ENCODE measurements around the gene BAZ2B.
"Not testable (repeated sequence)": the region's sequence is repeated elsewhere in the genome, so short reads cannot be mapped to it uniquely, and the experiment has no call there.

Gene BAZ2B

DNA sequence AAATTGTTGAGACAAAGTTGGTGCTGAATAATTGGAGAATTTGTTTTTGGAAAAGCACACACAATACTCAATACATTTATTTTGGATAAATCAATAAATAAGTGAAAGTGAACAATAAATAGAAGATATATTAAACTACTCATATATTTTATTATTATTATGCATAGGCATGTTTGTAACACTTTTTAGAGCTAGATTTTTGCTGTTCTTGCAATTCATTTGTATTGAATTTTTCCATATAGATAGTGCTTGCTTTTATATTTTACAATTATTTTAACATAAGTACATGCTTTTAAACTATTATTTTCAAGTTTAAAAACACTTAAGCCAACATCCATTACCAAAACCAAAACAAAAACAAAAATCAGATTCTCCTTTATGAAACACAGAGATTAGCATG lies 43.9 kb downstream of the BAZ2B start:
- no peak for DNase-seq

DNA sequence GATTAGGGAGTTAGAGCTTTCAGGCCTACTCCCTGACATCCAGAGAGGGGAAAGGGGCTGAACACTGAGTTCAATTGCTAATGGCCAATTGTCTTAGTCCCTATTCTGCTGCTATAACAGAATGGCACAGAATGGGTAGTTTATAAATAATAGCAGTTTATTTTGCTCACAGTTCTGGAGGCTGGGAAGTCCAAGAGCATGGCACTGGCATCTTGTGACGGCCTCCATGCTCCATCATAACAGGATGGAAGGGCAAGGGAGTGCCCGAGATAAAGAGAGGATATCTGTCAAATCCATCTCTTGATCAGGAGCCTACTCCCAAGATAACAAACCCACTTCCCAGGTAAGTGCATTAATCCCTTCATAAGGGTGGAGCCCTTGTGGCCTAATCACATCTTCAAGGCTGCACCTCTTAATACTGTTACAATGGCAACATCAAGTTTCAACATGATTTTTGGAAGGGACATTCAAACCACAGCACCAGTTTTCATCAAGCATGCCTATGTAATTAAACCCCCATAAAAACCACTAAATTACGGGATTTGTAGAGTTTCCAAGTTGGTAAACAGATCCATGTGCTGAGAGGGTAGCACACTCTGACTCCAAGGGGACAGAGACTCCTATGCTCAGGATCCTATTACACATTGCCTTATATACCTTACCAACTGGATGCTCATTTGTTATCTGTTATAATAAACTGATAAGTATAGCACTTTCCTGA lies 44.6 kb downstream of the BAZ2B start:
- no peak for DNase-seq

DNA sequence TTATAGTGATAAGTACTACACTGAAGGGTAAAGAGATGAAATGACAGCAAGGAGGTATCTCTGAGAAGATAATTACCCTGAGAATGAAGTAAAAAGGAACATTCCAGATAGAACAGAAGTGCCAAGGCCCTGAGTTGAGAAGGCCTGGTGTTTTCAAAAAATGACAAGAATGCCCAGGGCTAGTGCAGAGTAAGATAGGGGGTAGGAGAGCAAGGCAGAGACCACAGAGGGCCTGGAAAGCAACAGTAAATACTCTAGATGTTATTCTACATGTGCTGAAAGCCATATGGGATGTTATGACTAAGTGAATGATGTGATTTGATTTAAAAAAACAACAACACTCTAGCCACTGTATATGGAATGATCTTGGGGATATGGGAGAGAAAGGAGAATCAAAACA lies 52.3 kb downstream of the BAZ2B start:
- no peak for DNase-seq

DNA sequence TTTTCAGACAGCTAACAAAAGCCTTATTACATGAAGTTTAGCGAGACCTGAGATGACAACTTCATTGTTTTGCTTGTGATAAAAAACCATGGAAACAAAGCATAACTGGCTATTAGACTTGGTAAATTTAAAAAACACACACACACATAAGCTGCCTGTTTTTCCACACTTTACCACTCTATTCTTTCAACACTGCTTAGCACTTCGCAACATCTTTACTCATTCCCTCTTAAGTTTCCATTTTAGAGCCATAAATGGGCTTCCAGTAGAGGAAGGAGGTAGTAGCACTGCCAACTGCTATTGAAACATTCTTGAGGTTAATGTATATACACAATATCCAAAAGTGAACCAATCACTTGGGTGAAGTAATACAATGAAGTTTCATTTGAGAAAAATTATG lies 54.1 kb downstream of the BAZ2B start:
- DNase-seq = no peak

DNA sequence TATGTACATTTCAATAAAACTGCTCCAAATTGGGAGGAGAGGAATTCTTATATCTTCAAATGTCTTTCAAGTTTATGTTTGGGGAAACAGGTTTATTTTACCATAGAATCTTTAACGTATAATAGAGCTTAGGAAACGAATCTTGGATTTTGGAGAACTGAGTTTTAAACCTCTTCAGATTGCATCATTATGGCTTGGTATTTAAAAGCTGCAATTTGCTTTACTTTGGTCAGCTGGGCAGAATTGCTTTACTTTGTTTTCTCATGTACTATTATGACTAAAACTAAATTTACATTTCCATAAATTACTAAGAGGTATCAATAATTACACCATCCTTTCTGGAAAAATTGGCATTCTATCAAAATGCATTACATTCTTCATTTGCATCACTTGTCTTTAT lies 54.6 kb downstream of the BAZ2B start:
- DNase-seq = no peak

DNA sequence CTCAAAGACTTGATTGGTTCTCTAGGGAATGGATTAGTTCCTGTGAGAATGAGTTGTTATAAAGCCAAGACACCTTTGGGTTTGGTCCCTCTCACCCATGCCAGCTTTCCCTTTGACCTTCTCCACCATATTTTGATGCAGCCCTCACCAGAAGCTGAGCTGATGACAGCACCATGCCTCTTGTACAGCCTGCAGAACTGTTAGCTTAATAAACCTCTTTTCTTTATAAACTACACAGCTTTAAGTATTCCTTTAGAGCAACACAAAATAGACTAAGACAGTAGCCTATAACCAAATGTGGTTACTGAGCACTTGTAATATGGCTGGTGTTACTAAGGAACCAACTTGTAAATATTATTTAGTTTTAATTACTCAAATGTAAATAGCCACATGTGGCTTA lies 55.1 kb downstream of the BAZ2B start:
- DNase-seq = no peak

DNA sequence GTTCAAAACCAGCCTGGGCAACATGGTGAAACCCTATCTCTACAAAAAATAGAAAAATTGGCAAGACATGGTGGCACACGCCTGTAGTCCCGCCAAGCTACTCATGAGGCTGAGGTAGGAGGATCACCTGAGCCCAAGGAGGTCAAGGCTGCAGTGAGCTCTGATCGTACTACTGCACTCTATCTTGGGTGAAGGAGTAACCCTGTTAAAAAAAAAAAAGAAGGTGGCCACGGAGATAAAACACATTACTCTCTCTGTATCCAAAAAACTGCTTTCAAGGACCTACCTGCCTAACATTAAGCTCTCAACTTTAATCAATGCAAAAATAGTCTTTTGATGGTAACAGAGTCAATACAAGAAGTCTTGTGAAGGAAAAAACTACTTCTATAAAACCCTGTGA lies 57.3 kb downstream of the BAZ2B start:
- no peak for DNase-seq

DNA sequence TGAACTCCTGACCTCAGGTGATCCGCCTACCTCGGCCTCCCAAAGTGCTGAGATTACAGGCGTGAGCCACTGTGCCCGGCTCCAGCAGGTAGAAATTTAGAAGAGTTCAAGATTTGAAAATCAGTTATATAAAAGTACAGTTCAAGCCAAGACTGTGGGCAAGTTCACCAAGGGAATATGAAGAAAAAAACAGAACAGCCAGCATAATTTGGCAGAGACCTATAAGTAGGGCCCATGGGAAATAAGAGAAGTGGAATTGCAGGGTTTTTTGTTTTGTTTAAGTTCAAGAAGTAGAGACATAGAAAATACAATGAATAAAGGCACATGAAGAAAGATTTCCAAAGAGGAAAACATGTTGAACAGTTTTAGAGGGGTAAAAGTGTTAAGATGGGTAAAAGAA lies 57.9 kb downstream of the BAZ2B start:
- no peak for DNase-seq

DNA sequence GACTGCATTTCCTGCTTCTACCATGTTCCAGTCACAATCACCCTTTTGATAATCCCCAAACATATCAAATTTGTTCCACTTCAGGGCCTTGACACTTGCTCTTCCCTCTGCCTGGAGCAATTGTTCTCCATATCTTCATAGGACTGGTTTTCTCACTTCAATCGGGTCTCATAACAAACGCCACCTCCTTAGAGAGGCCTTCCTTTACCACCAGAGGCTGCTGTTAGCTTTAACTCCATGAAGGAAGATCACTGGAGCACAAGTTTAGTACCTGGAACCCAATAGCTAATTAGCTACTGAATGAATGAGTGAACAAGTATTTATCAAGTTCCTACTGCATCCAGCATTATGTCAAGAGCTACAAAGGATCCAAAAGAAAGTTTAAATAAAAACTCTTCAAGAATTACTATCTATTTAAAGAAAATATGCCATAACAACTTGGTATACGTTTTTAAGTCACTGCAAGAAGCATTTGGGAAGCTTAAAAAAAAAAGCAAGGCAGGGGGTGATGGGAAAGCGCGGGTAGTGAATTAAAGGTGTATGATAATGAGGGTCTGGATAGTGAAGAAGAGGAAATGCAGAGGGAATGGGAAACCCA lies 58.8 kb downstream of the BAZ2B start:
- DNase-seq = no peak

DNA sequence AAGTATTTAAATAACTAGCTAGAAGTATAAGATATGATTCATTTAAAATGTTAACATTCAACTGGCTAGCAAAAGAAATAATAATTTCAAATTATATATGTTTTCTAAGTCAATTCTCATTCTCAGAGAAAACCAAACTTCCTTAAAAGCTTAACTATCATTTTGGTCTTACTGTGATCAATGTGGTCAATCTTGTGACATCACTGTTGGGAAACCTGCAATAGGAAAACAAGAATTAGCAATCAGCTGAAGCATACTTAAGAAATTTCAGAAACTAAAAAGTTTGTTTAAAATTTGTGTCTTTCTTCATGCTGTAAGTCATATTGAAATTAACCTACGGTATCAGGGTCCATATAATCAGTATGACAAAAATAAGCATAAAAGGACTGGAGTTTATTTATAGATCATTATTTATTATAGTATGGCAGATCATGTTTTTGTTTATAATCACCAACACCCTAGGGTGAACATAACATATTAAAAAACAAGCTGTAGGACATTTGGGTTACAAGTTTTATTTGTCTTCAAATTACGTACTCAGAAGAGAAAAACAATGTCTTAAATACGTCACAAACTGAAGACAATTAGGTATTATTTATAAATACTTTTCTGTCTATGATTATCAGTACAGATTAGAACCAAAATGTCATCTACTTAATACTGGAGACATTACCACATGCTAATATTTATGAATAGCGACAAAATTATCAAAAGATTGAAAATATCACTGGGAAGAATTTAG lies 60.5 kb downstream of the BAZ2B start:
- DNase-seq = no peak

DNA sequence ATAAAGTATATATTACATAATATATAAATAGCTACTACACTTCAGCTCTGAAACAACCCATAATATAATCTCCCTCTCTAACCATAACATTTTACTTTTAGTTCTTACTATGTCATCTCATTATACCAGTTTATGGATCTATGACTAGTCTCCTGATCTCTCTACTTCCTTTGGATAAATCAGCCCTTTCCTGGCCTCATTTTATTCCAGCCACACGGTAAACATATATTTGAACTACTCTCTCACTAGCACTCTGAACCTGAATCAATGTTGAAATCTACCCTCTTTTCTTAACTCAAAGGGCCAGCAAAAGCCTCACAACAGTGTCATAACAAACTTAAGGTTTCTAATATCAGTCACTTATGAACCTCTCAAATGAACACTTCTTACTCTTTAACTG lies 62.6 kb downstream of the BAZ2B start:
- no peak for DNase-seq

DNA sequence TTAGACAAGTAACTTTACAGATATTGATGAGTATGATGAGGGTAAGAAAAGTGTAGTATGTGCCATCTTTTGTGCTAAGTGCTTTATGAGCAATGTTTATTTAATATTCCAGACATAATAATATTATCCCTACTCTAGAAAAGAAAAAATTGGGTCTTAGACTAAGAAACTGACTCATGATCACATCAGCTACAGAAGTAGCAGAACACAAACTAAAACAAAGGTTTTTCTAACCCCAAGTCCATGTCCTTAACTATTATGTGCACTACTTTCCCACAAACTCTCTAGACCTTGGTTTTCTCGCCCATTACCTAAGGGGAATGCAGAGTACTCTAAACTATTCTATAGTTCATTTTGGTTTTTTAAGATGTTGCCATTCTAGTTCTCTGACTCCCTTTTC lies 64.5 kb downstream of the BAZ2B start:
- no peak for DNase-seq

DNA sequence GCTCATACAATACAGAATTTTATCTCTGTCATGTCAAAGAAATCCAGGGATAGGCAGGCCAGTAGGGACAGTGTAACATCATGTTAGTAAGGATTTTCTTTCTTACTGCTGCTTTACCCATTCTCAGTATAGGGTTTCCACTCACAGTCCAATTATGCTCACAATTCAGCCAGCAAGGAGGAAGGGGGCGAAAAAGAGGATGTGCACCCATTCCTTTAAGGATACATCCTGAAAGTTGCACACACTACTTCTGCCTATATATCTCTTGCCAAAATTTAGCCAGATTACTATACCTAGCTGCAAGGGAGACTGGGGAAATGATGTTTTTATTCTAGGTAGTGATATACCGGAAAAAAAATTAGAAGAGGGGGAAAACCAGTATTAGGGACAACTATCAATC lies 66.1 kb downstream of the BAZ2B start:
- no peak for DNase-seq

DNA sequence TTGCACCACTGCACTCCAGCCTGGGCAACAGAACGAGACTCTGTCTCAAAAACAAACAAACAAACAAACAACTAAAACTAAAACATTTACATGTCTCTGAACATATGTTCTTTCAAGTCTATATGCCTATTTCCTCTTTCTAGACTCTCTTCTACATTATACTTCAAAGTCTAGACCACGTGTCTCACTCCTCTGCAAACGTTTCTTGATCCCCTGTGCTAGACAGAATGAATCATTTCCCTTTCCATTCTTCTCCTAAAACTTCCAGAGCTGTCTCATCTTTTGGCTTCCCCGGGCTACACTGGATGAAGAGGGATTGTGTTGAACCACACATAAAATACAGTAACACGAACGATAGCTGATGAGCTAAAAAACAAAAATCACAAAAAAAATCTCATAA lies 67.1 kb downstream of the BAZ2B start:
- no peak for DNase-seq

DNA sequence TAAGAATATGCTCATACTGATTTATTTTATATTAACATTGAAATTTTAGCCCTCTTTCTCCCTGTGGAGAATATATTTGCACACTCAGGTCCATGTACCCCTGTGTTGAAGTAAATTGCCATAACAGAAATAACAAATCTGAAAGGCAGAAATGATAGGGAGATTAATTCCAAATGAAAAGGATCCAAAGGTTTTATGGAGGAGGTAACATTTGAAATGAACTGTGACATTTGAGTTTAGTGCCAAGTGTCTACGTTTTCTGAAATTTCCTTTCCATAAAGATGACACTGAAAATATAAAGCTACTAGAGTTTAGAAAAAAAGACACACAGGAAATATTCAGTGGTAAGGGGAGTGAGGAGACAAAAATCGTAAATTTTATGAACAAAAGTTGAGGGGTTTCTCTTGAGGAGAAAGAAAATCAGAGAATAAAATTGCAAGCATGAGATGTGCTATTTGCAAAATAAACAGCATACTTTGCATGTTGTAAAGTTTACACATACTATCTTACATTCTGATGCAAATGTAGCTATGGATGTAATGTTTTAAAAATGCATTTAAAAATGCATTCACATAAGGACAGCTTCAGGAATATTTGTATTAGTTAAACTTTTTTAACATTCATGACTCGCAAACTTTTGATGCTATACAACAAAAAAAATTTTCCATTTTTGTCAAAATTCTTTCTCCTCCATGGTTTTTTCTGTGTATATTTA lies 69.5 kb downstream of the BAZ2B start:
- DNase-seq = no peak

DNA sequence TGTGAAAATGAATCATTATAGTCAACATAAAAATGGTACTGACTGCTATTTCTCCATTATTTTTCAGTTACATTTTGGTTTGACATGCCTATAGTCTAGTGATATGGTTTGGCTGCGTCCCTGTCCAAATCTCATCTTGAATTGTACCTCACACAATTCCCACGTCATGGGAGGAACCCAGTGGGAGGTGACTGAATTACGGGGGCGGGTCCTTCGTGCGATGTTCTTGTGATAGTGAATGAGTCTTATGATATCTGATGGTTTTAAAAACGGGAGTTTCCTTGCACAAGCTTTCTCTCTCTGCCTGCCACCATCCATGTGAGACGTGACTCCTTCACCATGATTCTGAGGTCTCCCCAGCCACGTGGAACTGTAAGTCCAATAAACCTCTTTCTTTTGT lies 70.3 kb downstream of the BAZ2B start:
- no peak for DNase-seq

DNA sequence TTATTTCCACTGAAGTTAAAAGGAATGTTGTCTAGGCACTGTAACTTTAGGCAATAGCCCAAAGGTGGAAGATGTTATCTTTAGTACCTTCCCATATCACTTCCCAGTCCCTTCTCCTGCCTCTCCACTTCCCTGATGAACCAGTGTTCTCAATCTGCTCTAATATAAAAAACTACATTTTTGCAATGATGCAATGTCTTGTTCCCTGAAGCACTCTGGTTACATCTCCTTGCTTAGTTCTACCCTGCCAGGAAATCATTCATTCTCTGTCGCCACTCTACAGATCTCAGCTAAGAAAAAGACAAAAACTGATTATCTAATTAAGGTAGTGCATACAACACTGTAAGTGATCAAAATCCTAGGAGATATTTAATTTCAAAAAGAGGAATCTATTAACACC lies 71.3 kb downstream of the BAZ2B start:
- DNase-seq = no peak

DNA sequence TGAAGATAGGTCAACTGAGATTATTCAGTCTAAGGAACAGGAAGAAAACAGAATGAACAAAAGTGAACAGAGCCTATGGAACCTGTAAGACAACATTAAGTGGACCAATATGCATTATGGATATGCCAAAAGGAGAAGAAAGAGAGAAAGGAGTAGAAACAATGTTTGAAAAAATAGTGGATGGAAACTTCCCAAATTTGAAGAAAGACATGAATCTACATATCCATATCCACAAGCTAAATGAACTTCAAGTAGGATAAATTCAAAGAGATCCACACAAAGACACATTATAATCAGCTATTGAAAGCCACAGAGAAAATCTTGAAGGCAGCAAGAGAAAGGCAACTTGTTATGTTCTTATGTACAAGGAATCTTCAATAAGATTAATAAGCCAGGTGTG lies 74.2 kb downstream of the BAZ2B start:
- DNase-seq = no peak

DNA sequence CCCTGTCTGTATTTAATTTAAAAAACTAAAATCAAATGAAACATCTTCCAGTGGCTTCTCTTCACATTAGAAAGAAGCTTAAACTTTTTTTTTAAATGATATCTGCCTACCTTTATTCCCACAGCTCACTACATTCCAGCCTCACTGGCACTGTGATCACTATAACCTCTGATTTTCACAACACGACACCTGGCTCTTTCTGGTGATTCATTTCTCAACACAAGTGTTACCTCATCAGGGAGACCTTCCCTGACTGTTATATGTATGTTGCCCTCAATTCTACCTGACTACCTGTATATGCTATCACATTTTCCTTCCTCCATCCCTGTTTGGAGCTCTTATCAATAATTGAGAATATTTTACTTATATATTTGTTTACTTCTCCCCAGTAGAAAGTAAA lies 76.6 kb downstream of the BAZ2B start:
- DNase-seq = no peak

DNA sequence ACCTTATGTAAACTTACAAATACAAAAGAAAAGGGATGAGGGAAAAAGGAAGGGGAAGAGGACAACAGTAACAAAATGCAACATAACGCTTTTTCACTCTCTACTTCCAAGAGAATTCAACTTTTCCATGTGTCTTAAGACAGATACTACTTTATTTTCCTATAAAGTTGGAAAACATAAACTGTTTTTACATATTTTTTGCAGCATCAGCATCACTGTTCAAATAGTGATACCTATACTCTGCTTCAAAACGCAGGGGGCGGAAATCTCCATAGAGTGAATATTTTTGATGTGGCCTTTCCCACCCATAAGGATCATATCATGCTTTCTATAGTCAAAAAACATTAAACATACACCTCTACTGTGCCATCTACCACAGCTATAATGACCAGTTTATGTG lies 77.5 kb downstream of the BAZ2B start:
- DNase-seq = no peak

DNA sequence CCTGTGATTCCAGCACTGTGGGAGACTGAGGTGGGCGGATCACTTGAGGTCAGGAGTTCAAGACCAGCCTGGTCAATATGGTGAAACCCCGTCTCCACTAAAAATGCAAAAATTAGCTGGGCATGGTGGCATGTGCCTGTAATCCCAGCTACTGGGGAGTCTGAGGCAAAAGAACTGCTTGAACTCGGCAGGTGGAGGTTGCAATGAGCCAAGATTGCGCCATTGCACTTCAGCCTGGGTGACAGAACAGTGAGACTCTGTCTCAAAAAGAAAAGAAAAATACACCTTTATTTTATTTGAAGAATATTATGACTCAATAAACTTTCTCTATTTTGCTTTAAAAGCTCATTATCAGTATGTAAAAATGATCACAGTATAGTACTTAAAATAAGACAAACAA lies 81.1 kb downstream of the BAZ2B start:
- DNase-seq = not testable (repeated sequence)

DNA sequence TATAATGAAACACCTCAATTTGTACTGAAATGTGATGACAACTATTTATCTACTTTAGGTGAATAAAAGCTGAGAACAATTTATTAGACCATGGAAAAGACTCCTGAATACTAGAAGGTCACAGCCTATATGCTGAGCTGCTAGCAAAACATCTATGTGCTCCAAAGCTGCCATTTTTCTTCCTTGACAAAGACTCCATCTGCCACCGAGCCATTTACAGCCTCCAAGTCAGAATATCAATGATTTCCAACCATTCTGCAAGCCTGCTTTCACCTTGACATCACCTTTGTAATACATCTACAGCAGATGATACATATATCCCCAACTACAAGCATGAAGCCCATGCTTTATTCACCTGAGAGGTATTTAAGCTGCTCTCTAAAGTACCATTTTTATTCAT lies 84.9 kb downstream of the BAZ2B start:
- no peak for DNase-seq

DNA sequence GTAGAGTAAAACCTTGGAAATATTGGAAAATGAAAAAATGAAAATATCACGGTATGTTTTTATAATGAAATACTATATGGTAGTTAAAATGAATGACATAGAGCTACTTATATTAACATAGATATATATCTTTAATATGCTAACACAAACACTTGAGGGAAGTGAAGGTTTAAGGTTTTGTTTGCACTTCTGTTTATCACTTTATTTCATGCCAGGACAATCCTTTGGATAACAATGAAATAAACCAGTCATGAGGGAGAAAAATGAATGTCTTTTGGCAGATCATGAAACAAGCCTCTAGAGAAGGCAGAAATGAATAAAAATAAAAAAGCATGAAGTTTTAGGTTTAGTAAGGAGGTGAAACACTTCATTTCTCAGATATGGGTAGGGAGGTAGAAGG lies 89.9 kb downstream of the BAZ2B start:
- no peak for DNase-seq

DNA sequence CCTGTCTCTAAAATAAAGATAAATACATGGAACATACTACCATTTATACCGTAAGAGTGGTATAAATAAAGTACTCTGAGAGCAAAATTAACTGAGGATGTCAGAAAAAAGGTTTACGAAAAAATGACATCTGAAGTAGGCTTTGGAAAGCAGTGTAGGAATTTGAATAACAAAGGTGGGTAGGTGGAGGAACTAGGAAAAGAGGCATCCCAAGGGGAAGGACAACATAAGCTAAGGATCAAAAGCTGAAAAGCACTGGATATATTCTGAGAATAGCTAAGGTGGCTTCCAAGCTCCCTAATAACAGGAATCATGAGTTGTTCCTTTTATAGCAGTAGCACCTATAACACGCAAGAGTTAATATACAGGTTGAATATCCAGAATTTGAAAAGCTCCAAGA lies 91.3 kb downstream of the BAZ2B start:
- DNase-seq = no peak
